HT1080 (cell line): ENCODE data around the gene DDX31. TPM values are rescaled to one million over a fixed set of nuclear protein-coding genes. Genes with fewer than 3 reads are reported as not detected.
"Not testable (repeated sequence)": the region's sequence is repeated elsewhere in the genome, so short reads cannot be mapped to it uniquely, and the experiment has no call there.

Experiments
- DNase-seq: peaks from one replicate; pipeline ENCODE4 v3.0.0-alpha.2; 2015; ENCODE audit warnings: low read depth
- total RNA-seq: library from RNA; depleted of rRNA; stranded (reverse); fragments of >200 nt; shearing (Covaris generic); gene quantifications from 2 replicates; pipeline ENCODE4 v1.2.3, GENCODE V29; 2014

DDX31 gene
- total RNA-seq, 1 experiment from 2014 or later: 26.1 TPM

GRCh38 chr9:132582786-132583583, 86.8 kb downstream of the DDX31 start:
- DNase-seq: no peak

GRCh38 chr9:132582276-132582785, 87.5 kb downstream of the DDX31 start, which contains the start of gene BARHL1:
Gene BARHL1 (plus strand): TSS chr9:132582606. CDS start chr9:132582798, 192 bp downstream.
- DNase-seq: no peak

GRCh38 chr9:132579427-132579798, 90.4 kb downstream of the DDX31 start:
- no peak for DNase-seq

- no peak for DNase-seq
Observed at GRCh38 chr9:132578367-132578932, 91.3 kb downstream of the DDX31 start.

GRCh38 chr9:132577119-132577518, 92.7 kb downstream of the DDX31 start:
- no peak for DNase-seq

- DNase-seq: no peak
Observed at GRCh38 chr9:132575811-132576210, 94.0 kb downstream of the DDX31 start.

GRCh38 chr9:132575005-132575609, 94.7 kb downstream of the DDX31 start:
- peak; percentile 62 for DNase-seq

- no peak for DNase-seq
Observed at GRCh38 chr9:132572921-132573320, 96.9 kb downstream of the DDX31 start.

- no peak for DNase-seq
Observed at GRCh38 chr9:132571806-132572600, 97.8 kb downstream of the DDX31 start.

GRCh38 chr9:132568787-132569186, 101.0 kb downstream of the DDX31 start:
- DNase-seq: not testable (repeated sequence)

- DNase-seq: no peak
Observed at GRCh38 chr9:132564526-132564925, 105.3 kb downstream of the DDX31 start.

- DNase-seq: no peak
Observed at GRCh38 chr9:132562306-132562573, 107.5 kb downstream of the DDX31 start.

GRCh38 chr9:132560616-132561202, 109.1 kb downstream of the DDX31 start:
- DNase-seq: no peak

GRCh38 chr9:132559711-132560110, 110.1 kb downstream of the DDX31 start:
- DNase-seq: no peak

GRCh38 chr9:132557159-132557558, 112.6 kb downstream of the DDX31 start:
- DNase-seq: no peak

- no peak for DNase-seq
Observed at GRCh38 chr9:132556714-132557113, 113.1 kb downstream of the DDX31 start.

- DNase-seq: no peak
Observed at GRCh38 chr9:132556235-132556634, 113.5 kb downstream of the DDX31 start.

GRCh38 chr9:132555528-132555927, 114.3 kb downstream of the DDX31 start:
- no peak for DNase-seq

- DNase-seq: no peak
Observed at GRCh38 chr9:132554755-132555154, 115.0 kb downstream of the DDX31 start.

GRCh38 chr9:132552041-132552440, 117.7 kb downstream of the DDX31 start:
- no peak for DNase-seq

- no peak for DNase-seq
Observed at GRCh38 chr9:132551556-132551955, 118.2 kb downstream of the DDX31 start.
